Measurements from ENCODE around the gene KRTAP10-5. TPM values are rescaled to one million over a fixed set of nuclear protein-coding genes. Genes with fewer than 3 reads are reported as not detected.

Gene KRTAP10-5
- total and polyA plus RNA-seq, 9 of the 15 experiments (the other 6 are each of a cell fraction or from before 2014, with no cell fraction given), result not detected

GRCh38 chr21:44547656-44548331 lies 32.6 kb downstream of the KRTAP10-5 start (continued):
- TF ChIP-seq, protein P1, sequence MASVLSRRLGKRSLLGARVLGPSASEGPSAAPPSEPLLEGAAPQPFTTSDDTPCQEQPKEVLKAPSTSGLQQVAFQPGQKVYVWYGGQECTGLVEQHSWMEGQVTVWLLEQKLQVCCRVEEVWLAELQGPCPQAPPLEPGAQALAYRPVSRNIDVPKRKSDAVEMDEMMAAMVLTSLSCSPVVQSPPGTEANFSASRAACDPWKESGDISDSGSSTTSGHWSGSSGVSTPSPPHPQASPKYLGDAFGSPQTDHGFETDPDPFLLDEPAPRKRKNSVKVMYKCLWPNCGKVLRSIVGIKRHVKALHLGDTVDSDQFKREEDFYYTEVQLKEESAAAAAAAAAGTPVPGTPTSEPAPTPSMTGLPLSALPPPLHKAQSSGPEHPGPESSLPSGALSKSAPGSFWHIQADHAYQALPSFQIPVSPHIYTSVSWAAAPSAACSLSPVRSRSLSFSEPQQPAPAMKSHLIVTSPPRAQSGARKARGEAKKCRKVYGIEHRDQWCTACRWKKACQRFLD (CRISPR knock-in tag; IDR thresholded peaks at IDR 0.05), result no peak
- no peak for TF ChIP-seq POLR3G (IDR thresholded peaks at IDR 0.05; ENCODE audit: extremely low read depth, insufficient read length, insufficient replicate concordance)

GRCh38 chr21:44544566-44544965 lies 35.8 kb downstream of the KRTAP10-5 start:
- Histone ChIP-seq H3K27me3 (ENCODE audit: control insufficient read depth in 2 of 2, insufficient read depth in 2 of 2, low read length in 2 of 2) (peaks cover 0 to 20% of the 10 kb centered on the region in 2 experiments; a peak in 4 of 5 replicates), H3K36me3 (ENCODE audit: control insufficient read depth, insufficient read depth, low read length) (no peaks in the 10 kb centered on the region), H3K9me3 (replicated peaks; ENCODE audit: control insufficient read depth, insufficient read depth, low read depth, low read length) (no peaks in the 10 kb centered on the region), H3K4me1 (replicated peaks in 1 of 2; ENCODE audit: control insufficient read depth in 2 of 2, insufficient read depth in 2 of 2, low read length in 2 of 2) (peaks cover 0 to under 1% of the 10 kb centered on the region in 2 experiments; a peak in 2 of 5 replicates), H3K4me3 (no peak overlapping the region), H3K79me2 (ENCODE audit: control insufficient read depth, insufficient read depth, low read length) (no peaks in the 10 kb centered on the region), H2AFZ (ENCODE audit: low read depth, low read length) (no peak overlapping the region), H3K4me2 (ENCODE audit: insufficient read depth, low read length) (no peak overlapping the region), H4K20me1 (replicated peaks; ENCODE audit: control insufficient read depth, insufficient read depth, low read length) (no peaks in the 10 kb centered on the region), H3K27ac (ENCODE audit: extremely low read depth, low read depth, low read length) (no peak overlapping the region), H3K9me1 (ENCODE audit: control insufficient read depth, insufficient read depth, low read length) (no peaks in the 10 kb centered on the region), H3K9ac (ENCODE audit: insufficient read depth in 1 of 2, low read depth in 2 of 2, low read length in 2 of 2) (no peak overlapping the region)
- in situ Hi-C loops (cut with MboI), result no loop called here
- FAIRE-seq (no peak), DNase-seq (ENCODE audit: extremely low read depth in 1 of 4, low spot score in 3 of 4) (no peak), ATAC-seq (no peak)
- ChIA-PET POLR2A (no interaction called here), CTCF (ENCODE audit: low intra/inter-chr PET ratio) (no interaction called here)
- BruUV-seq (replicated peaks), result no TSS peak
- intact Hi-C loops (cut with micrococcal nuclease), result no loop called here
- TF ChIP-seq MYC (IDR thresholded peaks at IDR 0.05; ENCODE audit: low read depth, low read length), result no peak
- TF ChIP-seq MYC (CRISPR knock-in tag; IDR thresholded peaks at IDR 0.05; ENCODE audit: borderline replicate concordance, low read depth), result no peak
- TF ChIP-seq ATF3 (IDR thresholded peaks at IDR 0.05), result no peak
- no peak for TF ChIP-seq ATF3 (CRISPR knock-in tag; conservative IDR thresholded peaks at IDR 0.05)
- no peak for TF ChIP-seq TAL1 (IDR thresholded peaks at IDR 0.05)
- no peak for TF ChIP-seq PCBP1 (IDR thresholded peaks at IDR 0.05; ENCODE audit: low read depth, low read length, poor library complexity, severe bottlenecking)
- TF ChIP-seq ETV1 (tag; conservative IDR thresholded peaks at IDR 0.05; ENCODE audit: low read depth), result no peak
- TF ChIP-seq RBM17 (IDR thresholded peaks at IDR 0.05; ENCODE audit: borderline replicate concordance, low read depth, low read length), result no peak
- no peak for TF ChIP-seq FOXM1 (IDR thresholded peaks at IDR 0.05; ENCODE audit: low read depth)
- TF ChIP-seq FOXM1 (CRISPR knock-in tag; IDR thresholded peaks at IDR 0.05; ENCODE audit: low read depth), result no peak
- TF ChIP-seq PHF8 (IDR thresholded peaks at IDR 0.05; ENCODE audit: borderline replicate concordance, low read length), result no peak
- TF ChIP-seq SLC30A9 (CRISPR knock-in tag; IDR thresholded peaks at IDR 0.05), result no peak
- 0% methylated on average over 3 of the region's 3 CpGs for WGBS (ENCODE audit: insufficient coverage, low coverage, missing lambda C conversion rate)
